NCI-H2196 treated with DMSO at 0.1 percent for 48 hours (cell line): ENCODE measurements around the gene OSBPL8.
"Not testable (repeated sequence)": the region's sequence is repeated elsewhere in the genome, so short reads cannot be mapped to it uniquely, and the experiment has no call there.

Source experiments
- DNase-seq: peaks from one replicate; lab custom pipeline; 2025; ENCODE audit not compliant: unreplicated experiment; lab: John Stamatoyannopoulos, UW

The OSBPL8 gene

DNA sequence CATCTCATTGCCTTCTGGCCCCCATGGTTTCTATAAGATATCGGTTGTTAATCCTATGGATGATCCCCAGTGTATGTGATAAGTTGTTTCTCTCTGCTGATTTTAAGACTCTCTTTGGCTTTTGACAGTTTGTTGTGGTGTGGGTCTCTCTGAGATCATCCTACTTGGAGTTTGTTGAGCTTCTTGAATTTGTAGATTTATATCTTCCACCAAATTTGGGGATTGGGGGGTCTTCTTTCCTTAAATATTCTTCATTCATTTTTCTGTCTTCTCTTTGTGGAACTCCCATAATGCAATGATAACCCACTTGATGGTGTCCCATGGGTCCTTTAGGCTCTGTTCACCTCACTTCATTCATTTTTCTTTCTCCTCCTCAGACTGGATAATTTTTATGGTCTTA lies 191.3 kb downstream of the OSBPL8 start:
- no peak for DNase-seq

DNA sequence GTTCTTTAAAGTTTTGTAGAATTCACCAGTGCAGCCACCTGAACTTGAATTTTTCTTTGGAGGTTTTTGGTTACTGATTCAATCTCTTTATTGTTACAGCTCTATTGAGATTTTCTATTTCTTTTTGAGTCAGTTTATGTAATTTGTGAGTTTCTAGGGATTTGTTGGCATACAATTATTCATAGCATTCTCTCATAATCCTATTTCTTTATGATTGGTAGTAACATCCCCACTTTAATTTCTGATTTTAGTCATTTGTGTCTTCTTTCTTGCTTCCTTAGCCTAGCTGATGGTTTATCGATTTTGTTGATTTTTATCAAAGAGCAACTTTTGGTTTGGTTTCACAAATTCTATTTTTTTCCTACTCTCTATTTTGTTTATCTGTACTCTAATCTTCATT lies 193.4 kb downstream of the OSBPL8 start:
- no peak for DNase-seq

- not testable (repeated sequence) for DNase-seq
Measured at GRCh38 chr12:76364131-76364530, 195.4 kb downstream of the OSBPL8 start.

DNA sequence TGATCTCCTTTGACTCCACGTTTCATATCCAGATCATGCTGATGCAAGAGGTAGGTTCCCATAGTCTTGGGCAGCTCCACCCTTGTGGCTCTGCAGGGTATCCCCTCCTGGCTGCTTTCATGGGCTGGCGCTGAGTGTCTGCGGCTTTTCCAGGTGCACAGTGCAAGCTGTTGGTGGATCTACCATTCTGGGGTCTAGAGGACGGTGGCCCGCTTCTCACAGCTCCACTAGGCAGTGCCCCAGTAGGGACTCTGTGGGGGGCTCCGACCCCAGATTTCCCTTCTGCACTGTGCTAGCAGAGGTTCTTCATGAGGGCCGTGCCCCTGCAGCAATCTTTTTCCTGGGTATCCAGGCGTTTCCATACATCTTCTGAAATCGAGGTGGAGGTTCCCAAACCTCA lies 199.3 kb downstream of the OSBPL8 start:
- DNase-seq: no peak

DNA sequence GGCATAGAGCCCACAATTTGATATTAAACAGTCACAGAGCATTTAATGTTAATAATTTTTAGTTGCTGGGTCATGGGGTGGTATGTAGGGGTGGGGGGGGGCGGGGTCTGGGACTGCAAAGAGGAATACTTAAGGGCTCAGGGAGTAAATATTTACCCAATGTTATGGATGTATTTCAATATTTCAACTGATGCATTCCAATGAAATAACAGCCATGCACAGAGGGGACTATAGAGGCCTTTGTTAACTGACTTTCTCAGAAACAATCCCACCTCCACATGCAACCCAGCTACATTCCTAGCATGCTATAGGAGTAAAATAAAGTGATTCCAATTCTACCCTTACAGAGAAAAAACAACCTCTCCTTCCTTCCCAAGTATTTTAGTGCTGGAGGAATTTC lies 203.5 kb downstream of the OSBPL8 start:
- no peak for DNase-seq

GRCh38 chr12:76348079-76348901 lies 211.3 kb downstream of the OSBPL8 start, which contains the start of gene BBS10:
Gene BBS10, minus strand, starts transcription at chr12:76348415. Its CDS starts 57 bp downstream, at chr12:76348358.
- peak; percentile 95 for DNase-seq

- DNase-seq: no peak
Measured at GRCh38 chr12:76346798-76347420, 212.7 kb downstream of the OSBPL8 start.

- DNase-seq: no peak
Measured at GRCh38 chr12:76346236-76346635, 213.3 kb downstream of the OSBPL8 start.

DNA sequence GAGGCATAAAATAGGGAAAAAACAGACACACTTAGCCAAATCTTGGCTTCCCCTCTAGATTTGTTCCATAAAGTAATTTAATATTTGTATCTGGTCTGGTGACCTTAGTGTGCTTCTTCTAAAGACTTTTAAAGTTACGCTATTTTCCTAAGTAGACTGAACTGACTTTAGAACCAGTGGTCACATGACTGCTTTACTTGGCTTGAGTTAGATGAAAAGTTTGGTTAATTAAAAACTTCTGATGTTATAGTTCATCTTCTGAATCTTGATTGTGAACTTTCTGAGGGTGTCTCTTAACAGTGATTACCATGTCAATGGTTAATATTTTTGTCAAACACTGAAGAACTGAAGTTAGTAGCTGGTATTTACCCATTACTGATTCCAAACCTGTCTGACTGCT lies 214.0 kb downstream of the OSBPL8 start:
- DNase-seq: no peak

DNA sequence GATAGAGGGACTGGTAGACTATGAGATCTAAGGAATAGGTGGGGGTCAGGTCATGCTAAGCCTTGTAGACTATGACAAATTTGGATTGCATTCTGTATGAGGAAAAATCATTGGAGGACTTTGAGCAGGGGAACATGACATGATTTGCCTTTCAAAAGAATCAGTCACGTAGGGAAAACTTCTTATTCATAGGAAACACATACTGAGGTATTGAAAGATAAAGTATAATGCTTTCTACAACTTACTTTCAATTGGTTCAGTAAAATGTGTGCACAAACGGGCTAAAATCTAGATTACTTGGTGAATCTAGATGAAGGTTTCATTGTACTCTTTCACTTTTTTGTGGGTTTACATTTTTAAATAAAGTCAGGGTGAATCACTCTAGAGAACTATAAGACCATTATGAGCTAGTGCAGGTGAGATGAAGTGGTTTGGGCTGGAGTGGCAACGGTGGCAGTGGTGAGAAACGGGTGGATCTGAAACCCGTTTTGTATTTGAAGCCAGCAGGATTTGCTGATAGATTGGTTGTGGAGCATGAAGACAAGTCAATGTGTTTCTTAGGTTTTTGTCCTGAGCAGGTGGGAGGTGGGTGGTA lies 218.0 kb downstream of the OSBPL8 start:
- DNase-seq: no peak

- DNase-seq: no peak
Measured at GRCh38 chr12:76340680-76341435, 218.7 kb downstream of the OSBPL8 start.

DNA sequence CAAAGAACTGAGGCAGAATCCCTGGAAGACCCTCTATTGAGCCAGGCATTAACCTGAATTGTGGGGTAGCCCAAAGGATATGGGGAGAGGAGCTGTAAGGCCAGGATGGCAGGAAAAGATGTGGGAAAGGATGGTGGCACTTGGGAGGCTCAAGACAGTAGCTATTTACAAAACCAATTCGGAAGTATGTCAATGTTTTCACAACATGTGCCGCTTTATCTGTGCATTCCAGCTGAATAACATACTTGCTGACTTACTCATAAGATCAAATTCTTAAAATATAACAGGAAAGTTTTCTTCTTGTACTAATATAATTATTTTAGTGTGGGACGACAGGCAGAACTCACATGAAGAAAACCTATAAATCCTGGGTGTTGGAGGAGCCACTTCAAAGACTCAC lies 222.0 kb downstream of the OSBPL8 start:
- DNase-seq: no peak

DNA sequence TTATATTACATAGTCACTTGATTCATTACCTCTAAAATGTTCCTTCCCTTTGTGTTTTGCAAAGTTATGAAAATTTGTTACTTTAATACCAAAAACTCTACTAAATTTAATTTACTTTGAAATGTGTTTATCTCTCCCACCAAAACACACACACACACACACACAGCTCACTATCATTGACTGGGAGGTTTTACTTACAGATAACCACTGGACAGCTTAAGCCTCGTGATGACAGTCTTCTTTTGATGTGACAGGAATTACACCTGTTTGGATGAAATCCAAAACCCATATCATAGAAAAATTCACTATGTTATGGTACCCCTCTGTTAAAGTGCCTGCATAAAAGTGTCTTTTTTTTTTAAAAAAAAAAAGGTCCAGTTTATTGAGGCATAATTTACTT lies 227.0 kb downstream of the OSBPL8 start:
- DNase-seq: no peak

- DNase-seq: no peak
Measured at GRCh38 chr12:76329606-76330005, 230.0 kb downstream of the OSBPL8 start.

- DNase-seq: no peak
Measured at GRCh38 chr12:76329159-76329558, 230.4 kb downstream of the OSBPL8 start.

DNA sequence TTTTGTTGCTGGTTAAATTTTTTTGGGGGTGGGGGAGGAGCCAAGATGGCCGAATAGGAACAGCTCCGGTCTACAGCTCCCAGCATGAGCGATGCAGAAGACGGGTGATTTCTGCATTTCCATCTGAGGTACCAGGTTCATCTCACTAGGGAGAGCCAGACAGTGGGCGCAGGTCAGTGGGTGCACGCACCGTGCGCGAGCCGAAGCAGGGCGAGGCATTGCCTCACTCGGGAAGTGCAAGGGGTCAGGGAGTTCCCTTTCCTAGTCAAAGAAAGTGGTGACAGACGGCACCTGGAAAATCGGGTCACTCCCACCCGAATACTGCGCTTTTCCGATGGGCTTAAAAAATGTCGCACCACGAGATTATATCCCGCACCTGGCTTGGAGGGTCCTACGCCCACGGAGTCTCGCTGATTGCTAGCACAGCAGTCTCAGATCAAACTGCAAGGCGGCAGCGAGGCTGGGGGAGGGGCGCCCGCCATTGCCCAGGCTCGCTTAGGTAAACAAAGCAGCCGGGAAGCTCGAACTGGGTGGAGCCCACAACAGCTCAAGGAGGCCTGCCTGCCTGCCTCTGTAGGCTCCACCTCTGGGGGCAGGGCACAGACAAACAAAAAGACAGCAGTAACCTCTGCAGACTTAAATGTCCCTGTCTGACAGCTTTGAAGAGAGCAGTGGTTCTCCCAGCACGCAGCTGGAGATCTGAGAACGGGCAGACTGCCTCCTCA lies 239.8 kb downstream of the OSBPL8 start:
- DNase-seq: not testable (repeated sequence)

- DNase-seq: no peak
Measured at GRCh38 chr12:76318773-76319594, 240.6 kb downstream of the OSBPL8 start.

DNA sequence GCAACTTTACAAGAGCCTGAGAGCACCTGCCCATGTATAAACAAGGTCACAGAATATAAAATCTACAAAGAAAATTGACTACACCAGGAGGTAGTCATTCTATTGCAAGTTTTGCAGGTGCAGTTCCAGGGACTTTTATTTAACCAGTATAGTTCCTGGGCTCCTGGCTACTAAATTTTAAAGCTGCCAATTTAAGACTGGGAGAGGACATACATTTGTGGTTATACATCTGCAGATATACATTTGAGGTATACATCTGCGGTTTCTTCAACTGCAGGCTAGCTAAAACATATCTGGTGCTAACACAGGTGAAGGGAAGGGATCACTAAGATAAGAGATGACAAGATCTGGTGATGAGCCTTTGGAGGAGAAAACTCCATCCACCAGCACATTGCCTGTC lies 241.6 kb downstream of the OSBPL8 start:
- DNase-seq: no peak

- no peak for DNase-seq
Measured at GRCh38 chr12:76316468-76316867, 243.1 kb downstream of the OSBPL8 start.

- DNase-seq: no peak
Measured at GRCh38 chr12:76313299-76313698, 246.3 kb downstream of the OSBPL8 start.
